CD4-positive, alpha-beta memory T cell (primary cell): Measurements from ENCODE around the gene PHC3. TPM values are rescaled to one million over a fixed set of nuclear protein-coding genes. Genes with fewer than 3 reads are reported as not detected.

Source experiments
- CTCF ChIA-PET: fragments of 350-600 bp; sonication (Branson Sonifier 250); formaldehyde crosslinking; loops from one replicate; lab custom pipeline; 2021; ENCODE audit warnings: inconsistent platforms; ENCODE audit not compliant: partially characterized antibody; lab: Charles Lee
- POLR2A ChIA-PET: fragments of 350-600 bp; sonication (Branson Sonifier 250); formaldehyde crosslinking; loops from one replicate; lab custom pipeline; 2021; ENCODE audit not compliant: partially characterized antibody; lab: Charles Lee
- DNase-seq, 5 donors: peaks; one replicate each; pipeline versions ENCODE4 v3.0.0 to v3.0.0-alpha.2; 2020 to 2022; ENCODE audit warnings: mixed read lengths in 1 of 5
- H3K27ac ChIP-seq: one replicate; pipeline ENCODE4 v1.7.0; 2013; ENCODE audit warnings: low read depth, low read length
- H3K27me3 ChIP-seq: 2 replicates; pipeline ENCODE4 v1.7.0; 2013; ENCODE audit warnings: mild to moderate bottlenecking, low read length, moderate library complexity; ENCODE audit not compliant: insufficient read depth
- H3K36me3 ChIP-seq: 2 replicates; pipeline ENCODE4 v1.7.0; 2013; ENCODE audit warnings: mild to moderate bottlenecking, low read length, moderate library complexity; ENCODE audit not compliant: insufficient read depth
- H3K4me1 ChIP-seq: 2 replicates; pipeline ENCODE4 v1.7.0; 2013; ENCODE audit warnings: mild to moderate bottlenecking, low read length, moderate library complexity; ENCODE audit not compliant: insufficient read depth
- H3K4me3 ChIP-seq, 2 donors: one replicate each; pipeline ENCODE4 v1.7.0; 2013; ENCODE audit warnings: low read length in 2 of 2, mild to moderate bottlenecking in 1 of 2
- H3K9me3 ChIP-seq, 2 donors: one replicate each; pipeline ENCODE4 v1.7.0; 2013; ENCODE audit warnings: low read length in 2 of 2, control low read depth in 1 of 2; ENCODE audit not compliant: control insufficient read depth in 1 of 2
- H3K27ac Mint-ChIP-seq, 7 donors: one replicate each; pipeline ENCODE4 v1.8.0; 2020 to 2021; ENCODE audit warnings: mixed read lengths in 7 of 7, mild to moderate bottlenecking in 6 of 7, inconsistent platforms in 3 of 7, moderate library complexity in 3 of 7
- H3K27me3 Mint-ChIP-seq, 2 donors: one replicate each; pipeline ENCODE4 v1.8.0; 2020 to 2021; ENCODE audit warnings: mixed read lengths in 2 of 2
- H3K36me3 Mint-ChIP-seq, 2 donors: one replicate each; pipeline ENCODE4 v1.8.0; 2020 to 2021; ENCODE audit warnings: mixed read lengths in 2 of 2, inconsistent platforms in 1 of 2, mild to moderate bottlenecking in 1 of 2
- H3K4me1 Mint-ChIP-seq, 4 donors: one replicate each; pipeline ENCODE4 v1.8.0; 2020 to 2021; ENCODE audit warnings: mixed read lengths in 4 of 4, mild to moderate bottlenecking in 1 of 4
- H3K4me3 Mint-ChIP-seq, 8 donors: one replicate each; pipeline ENCODE4 v1.8.0; 2020 to 2021; ENCODE audit warnings: mixed read lengths in 8 of 8, mild to moderate bottlenecking in 7 of 8, moderate library complexity in 6 of 8, inconsistent platforms in 3 of 8
- H3K9me3 Mint-ChIP-seq, 8 donors: one replicate each; pipeline ENCODE4 v1.8.0; 2020 to 2021; ENCODE audit warnings: mixed read lengths in 8 of 8, mild to moderate bottlenecking in 5 of 8, inconsistent platforms in 3 of 8, moderate library complexity in 1 of 8
- intact Hi-C: fragments of 100-400 bp; cut with micrococcal nuclease; formaldehyde crosslinking; loops from one replicate; pipeline ENCODE4 v1.15.1; 2023
- polyA plus RNA-seq, 2 donors: library from polyadenylated mRNA; unstranded; fragments of 300-500 nt; fragmentation: Illumina TruSeq; gene quantifications; one replicate each; pipeline ENCODE4 v1.2.3, GENCODE V29; 2021
- total RNA-seq, 2 experiments: library from RNA; stranded (reverse); gene quantifications; one replicate each; pipeline ENCODE4 v1.2.3, GENCODE V29; 2021

PHC3 gene
- total and polyA plus RNA-seq, 4 experiments from 2014 or later = 29.2 to 173 (median 116) TPM

- ChIA-PET POLR2A (no interaction called here), CTCF (no interaction called here)
- Mint-ChIP-seq H3K27me3 (no peaks in the 10 kb centered on the region), H3K27ac (peak overlapping the region in 3 of 7 donors; percentile 3 to 66 (median 32)), H3K4me1 (peaks cover 9 to 24% (median 17%) of the 10 kb centered on the region in 4 donors), H3K4me3 (no peak overlapping the region), H3K9me3 (no peaks in the 10 kb centered on the region), H3K36me3 (no peaks in the 10 kb centered on the region)
- Histone ChIP-seq H3K9me3 (no peaks in the 10 kb centered on the region), H3K27ac (no peak overlapping the region), H3K27me3 (no peaks in the 10 kb centered on the region), H3K4me3 (no peak overlapping the region), H3K36me3 (no peaks in the 10 kb centered on the region), H3K4me1 (peaks cover 5% of the 10 kb centered on the region)
- intact Hi-C loops = no loop called here
- DNase-seq = no peak
Measured at GRCh38 chr3:170047133-170047404, 134.5 kb downstream of the PHC3 start.

GRCh38 chr3:170046269-170047132 lies 135.0 kb downstream of the PHC3 start:
- no peak overlapping the region for H3K4me3 ChIP-seq
- H3K36me3 ChIP-seq = no peaks in the 10 kb centered on the region
- ChIA-PET CTCF (interaction anchor here (0.8 to 1.0 kb wide), 2 partner anchors 9 to 283 kb away, joined by 3 read pairs; no protein-coding TSS in a partner anchor), POLR2A (no interaction called here)
- H3K27ac ChIP-seq = no peak overlapping the region
- Mint-ChIP-seq H3K27ac (peak overlapping the region in 5 of 7 donors; percentile 36 to 79 (median 56)), H3K9me3 (no peaks in the 10 kb centered on the region), H3K36me3 (no peaks in the 10 kb centered on the region), H3K4me1 (peaks cover 9 to 24% (median 17%) of the 10 kb centered on the region in 4 donors), H3K27me3 (no peaks in the 10 kb centered on the region), H3K4me3 (peak overlapping the region in 1 of 8 donors; percentile 58)
- DNase-seq = no peak
- no peaks in the 10 kb centered on the region for H3K27me3 ChIP-seq
- H3K4me1 ChIP-seq = peaks cover 5% of the 10 kb centered on the region
- H3K9me3 ChIP-seq = no peaks in the 10 kb centered on the region
- intact Hi-C loops = no loop called here

GRCh38 chr3:170044795-170045244 lies 136.7 kb downstream of the PHC3 start:
- H3K4me1 ChIP-seq = peaks cover 5% of the 10 kb centered on the region
- POLR2A ChIA-PET = no interaction called here
- H3K27me3 ChIP-seq = no peaks in the 10 kb centered on the region
- Mint-ChIP-seq H3K27ac (peak overlapping the region in 1 of 7 donors; percentile 82), H3K4me1 (peaks cover 9 to 24% (median 16%) of the 10 kb centered on the region in 4 donors), H3K27me3 (no peaks in the 10 kb centered on the region), H3K36me3 (no peaks in the 10 kb centered on the region), H3K4me3 (peak overlapping the region in 3 of 8 donors; percentile 15 to 69 (median 25)), H3K9me3 (no peaks in the 10 kb centered on the region)
- no peak for DNase-seq
- H3K9me3 ChIP-seq = no peaks in the 10 kb centered on the region
- intact Hi-C loops = no loop called here
- CTCF ChIA-PET = interaction anchor here (1.2 to 1.3 kb wide), 2 partner anchors 10 to 282 kb away, joined by 4 to 5 read pairs; no protein-coding TSS in a partner anchor
- H3K36me3 ChIP-seq = no peaks in the 10 kb centered on the region
- H3K27ac ChIP-seq = no peak overlapping the region
- no peak overlapping the region for H3K4me3 ChIP-seq

- H3K9me3 ChIP-seq = no peaks in the 10 kb centered on the region
- no peak for DNase-seq
- Mint-ChIP-seq H3K36me3 (no peaks in the 10 kb centered on the region), H3K4me3 (no peak overlapping the region), H3K4me1 (peaks cover 9 to 24% (median 17%) of the 10 kb centered on the region in 4 donors), H3K9me3 (no peaks in the 10 kb centered on the region), H3K27ac (peak overlapping the region in 1 of 7 donors; percentile 37), H3K27me3 (no peaks in the 10 kb centered on the region)
- no peaks in the 10 kb centered on the region for H3K27me3 ChIP-seq
- intact Hi-C loops = no loop called here
- no peak overlapping the region for H3K27ac ChIP-seq
- H3K36me3 ChIP-seq = no peaks in the 10 kb centered on the region
- H3K4me3 ChIP-seq = no peak overlapping the region
- ChIA-PET CTCF (interaction anchor here (0.7 to 1.3 kb wide), 2 partner anchors 10 to 281 kb away, joined by 3 to 4 read pairs; no protein-coding TSS in a partner anchor), POLR2A (no interaction called here)
- peaks cover 5% of the 10 kb centered on the region for H3K4me1 ChIP-seq
Measured at GRCh38 chr3:170044271-170044670, 137.3 kb downstream of the PHC3 start.

- Histone ChIP-seq H3K27me3 (no peaks in the 10 kb centered on the region), H3K27ac (no peak overlapping the region), H3K4me3 (no peak overlapping the region), H3K36me3 (no peaks in the 10 kb centered on the region), H3K4me1 (peaks cover 5% of the 10 kb centered on the region), H3K9me3 (no peaks in the 10 kb centered on the region)
- Mint-ChIP-seq H3K27ac (peak overlapping the region in 1 of 7 donors; percentile 39), H3K4me1 (peaks cover 9 to 29% (median 22%) of the 10 kb centered on the region in 4 donors), H3K36me3 (no peaks in the 10 kb centered on the region), H3K4me3 (no peak overlapping the region), H3K9me3 (no peaks in the 10 kb centered on the region), H3K27me3 (no peaks in the 10 kb centered on the region)
- ChIA-PET CTCF (no interaction called here), POLR2A (no interaction called here)
- no peak for DNase-seq
- intact Hi-C loops = no loop called here
Measured at GRCh38 chr3:170043506-170043905, 138.0 kb downstream of the PHC3 start.

- Histone ChIP-seq H3K27me3 (no peaks in the 10 kb centered on the region), H3K4me1 (peaks cover 4% of the 10 kb centered on the region), H3K27ac (no peak overlapping the region), H3K9me3 (no peaks in the 10 kb centered on the region), H3K4me3 (no peak overlapping the region), H3K36me3 (no peaks in the 10 kb centered on the region)
- Mint-ChIP-seq H3K27ac (peak overlapping the region in 1 of 7 donors; percentile 13), H3K9me3 (no peaks in the 10 kb centered on the region), H3K4me1 (peaks cover 5 to 33% (median 23%) of the 10 kb centered on the region in 4 donors), H3K36me3 (no peaks in the 10 kb centered on the region), H3K27me3 (no peaks in the 10 kb centered on the region), H3K4me3 (no peak overlapping the region)
- no peak for DNase-seq
- ChIA-PET CTCF (interaction anchor here (1.2 to 1.3 kb wide), 2 partner anchors 13 to 73 kb away, joined by 3 to 8 read pairs; no protein-coding TSS in a partner anchor), POLR2A (no interaction called here)
- intact Hi-C loops = no loop called here
Measured at GRCh38 chr3:170040418-170040817, 141.1 kb downstream of the PHC3 start.

- H3K27me3 Mint-ChIP-seq = no peaks in the 10 kb centered on the region
- H3K9me3 Mint-ChIP-seq = no peaks in the 10 kb centered on the region
- H3K4me3 ChIP-seq = peak overlapping the region; percentile 39 to 77
- peaks cover 13% of the 10 kb centered on the region for H3K4me1 ChIP-seq
- ChIA-PET CTCF (interaction anchor here (0.6 to 1.7 kb wide), 9 partner anchors 17 to 177 kb away, joined by 3 to 11 read pairs (median 4); no protein-coding TSS in a partner anchor), POLR2A (interaction anchor here (0.7 to 0.9 kb wide), 2 partner anchors 48 to 266 kb away, joined by 3 to 7 read pairs; no protein-coding TSS in a partner anchor)
- DNase-seq = peak; percentile 31 to 44 (median 35)
- no peaks in the 10 kb centered on the region for H3K9me3 ChIP-seq
- H3K27me3 ChIP-seq = no peaks in the 10 kb centered on the region
- H3K36me3 ChIP-seq = no peaks in the 10 kb centered on the region
- H3K27ac Mint-ChIP-seq = peak overlapping the region; percentile 25 to 90 (median 79)
- H3K4me1 Mint-ChIP-seq = peaks cover 8 to 30% (median 21%) of the 10 kb centered on the region in 4 donors
- H3K36me3 Mint-ChIP-seq = no peaks in the 10 kb centered on the region
- intact Hi-C loops = loop anchor here (1.0 to 10.0 kb wide), 6 partner anchors 72 to 866 kb away; partner anchors contain the start of genes EIF5A2, PHC3 and SEC62
- H3K27ac ChIP-seq = peak overlapping the region; percentile 41
- peak overlapping the region; percentile 84 to 92 (median 88) for H3K4me3 Mint-ChIP-seq
Measured at GRCh38 chr3:170038434-170039110, 143.0 kb downstream of the PHC3 start.
